Hypothalamus (tissue), 51 donors: ENCODE measurements around the gene MTNR1A.

Source experiments
- DNase-seq, 51 donors: peaks; one replicate each; lab custom pipeline; 2025; lab: John Stamatoyannopoulos, UW

Gene MTNR1A

DNA sequence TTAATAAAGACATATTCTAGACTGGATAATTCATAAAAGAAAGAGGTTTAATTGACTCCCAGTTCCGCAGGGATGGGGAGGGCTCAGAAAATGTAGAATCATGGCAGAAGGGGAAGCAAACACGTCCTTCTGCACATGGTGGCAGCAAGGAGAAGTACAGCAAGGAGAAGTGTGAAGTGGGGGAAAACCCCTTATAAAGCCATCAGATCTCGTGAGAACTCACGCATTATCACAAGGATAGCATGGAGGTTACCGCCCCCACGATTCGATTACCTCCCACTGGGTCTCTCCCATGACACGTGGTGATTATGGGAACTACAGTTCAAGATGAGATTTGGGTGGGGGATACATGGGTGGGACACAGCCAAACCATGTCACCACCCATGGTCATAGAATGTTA, 58.3 kb downstream of the MTNR1A start:
- no peak for DNase-seq

- DNase-seq = no peak
Observed at GRCh38 chr4:186494496-186494895, 60.9 kb downstream of the MTNR1A start.

DNA sequence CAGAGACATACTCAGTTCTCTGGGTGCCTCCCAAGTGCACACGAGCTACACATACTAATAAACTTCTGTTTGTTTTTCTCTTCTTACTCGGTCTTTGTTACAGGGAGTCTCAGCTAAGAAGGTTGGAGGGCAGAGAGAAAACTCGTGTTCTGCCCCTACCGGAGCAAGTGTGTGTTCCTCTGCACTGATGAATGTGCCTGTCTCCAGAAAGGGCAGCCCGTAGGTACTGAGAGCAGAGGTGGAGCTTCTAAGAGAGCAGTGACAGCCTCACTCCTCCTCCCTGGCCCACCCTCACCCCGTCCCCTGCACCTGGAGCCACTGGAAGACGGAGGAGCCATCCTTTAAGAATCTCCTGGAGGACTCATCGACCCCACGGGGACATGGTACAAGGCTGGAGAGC, 67.6 kb downstream of the MTNR1A start:
- peak in 1 of 51 donors; percentile 6 for DNase-seq

DNA sequence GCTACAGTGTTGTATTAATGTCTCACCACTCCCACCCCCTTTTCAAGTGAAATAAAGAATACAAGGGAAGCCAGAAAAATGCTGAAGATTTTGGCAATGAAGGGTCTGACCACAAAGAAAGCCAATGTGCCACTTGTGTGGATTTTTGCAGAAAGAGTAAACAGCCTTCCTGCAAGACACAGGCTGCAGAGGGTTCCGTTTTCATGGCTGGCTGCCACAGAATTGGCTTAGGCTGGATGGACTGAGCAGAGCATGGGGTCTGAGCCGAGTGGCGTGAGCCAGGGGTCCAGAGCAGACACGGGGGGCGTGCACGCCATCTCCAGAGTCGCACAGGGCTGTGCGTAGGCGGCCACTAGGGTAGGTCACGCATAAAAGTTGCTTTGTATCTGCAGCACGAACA, 69.2 kb downstream of the MTNR1A start:
- DNase-seq = peak in 25 of 51 donors; percentile 2 to 27 (median 9)

- peak in 39 of 51 donors; percentile 1 to 56 (median 27) for DNase-seq
Observed at GRCh38 chr4:186485561-186486062, 69.8 kb downstream of the MTNR1A start.

GRCh38 chr4:186485150-186485549, 70.2 kb downstream of the MTNR1A start:
- DNase-seq = no peak

GRCh38 chr4:186483656-186484055, 71.7 kb downstream of the MTNR1A start:
- no peak for DNase-seq
